ENCODE data around the gene CALY. TPM values are rescaled to one million over a fixed set of nuclear protein-coding genes. Genes with fewer than 3 reads are reported as not detected.
"Not testable (repeated sequence)": the region's sequence is repeated elsewhere in the genome, so short reads cannot be mapped to it uniquely, and the experiment has no call there.

CALY gene
- total RNA-seq, 2 donors from 2014 or later = not detected

GRCh38 chr10:133368153-133368552, 31.5 kb upstream of the CALY start:
- DNase-seq (ENCODE audit: low spot score) = no peak
- intact Hi-C loops (cut with DNase I) = no loop called here

- intact Hi-C loops (cut with DNase I); DNase-seq (ENCODE audit: low spot score): not testable (repeated sequence)
Measured at GRCh38 chr10:133367461-133367860, 30.8 kb upstream of the CALY start.

- DNase-seq (ENCODE audit: low spot score) = no peak
- intact Hi-C loops (cut with DNase I) = no loop called here
Measured at GRCh38 chr10:133366751-133367150, 30.1 kb upstream of the CALY start.

GRCh38 chr10:133366130-133366478, 29.4 kb upstream of the CALY start:
- no peak for DNase-seq (ENCODE audit: low spot score)
- intact Hi-C loops (cut with DNase I) = no loop called here

- intact Hi-C loops (cut with DNase I) = no loop called here
- DNase-seq (ENCODE audit: low spot score) = no peak
Measured at GRCh38 chr10:133365461-133366129, 28.9 kb upstream of the CALY start.

GRCh38 chr10:133364645-133365431, 28.1 kb upstream of the CALY start:
- intact Hi-C loops (cut with DNase I) = no loop called here
- DNase-seq (ENCODE audit: low spot score) = no peak

- intact Hi-C loops (cut with DNase I) = no loop called here
- no peak for DNase-seq (ENCODE audit: low spot score)
Measured at GRCh38 chr10:133362846-133363245, 26.1 kb upstream of the CALY start.

- DNase-seq (ENCODE audit: low spot score) = no peak
- intact Hi-C loops (cut with DNase I) = no loop called here
Measured at GRCh38 chr10:133361773-133362441, 25.2 kb upstream of the CALY start.

- intact Hi-C loops (cut with DNase I) = no loop called here
- DNase-seq (ENCODE audit: low spot score) = no peak
Measured at GRCh38 chr10:133361227-133361626, 24.5 kb upstream of the CALY start.

- no peak for DNase-seq (ENCODE audit: low spot score)
- intact Hi-C loops (cut with DNase I) = no loop called here
Measured at GRCh38 chr10:133359972-133360610, 23.4 kb upstream of the CALY start.

GRCh38 chr10:133359554-133359971, 22.9 kb upstream of the CALY start:
- intact Hi-C loops (cut with DNase I) = no loop called here
- no peak for DNase-seq (ENCODE audit: low spot score)

- intact Hi-C loops (cut with DNase I) = no loop called here
Measured at GRCh38 chr10:133358925-133359310, 22.2 kb upstream of the CALY start.

GRCh38 chr10:133358162-133358924, 21.6 kb upstream of the CALY start:
- intact Hi-C loops (cut with DNase I) = no loop called here
- DNase-seq (ENCODE audit: low spot score) = no peak

More at GRCh38 chr10:133358925-133359310, 22.2 kb upstream of the CALY start:
- DNase-seq (ENCODE audit: low spot score) = no peak

- DNase-seq (ENCODE audit: low spot score) = no peak
- intact Hi-C loops (cut with DNase I) = no loop called here
Measured at GRCh38 chr10:133357285-133358161, 20.8 kb upstream of the CALY start, which contains the start of gene FUOM. TSS of gene FUOM (minus strand) at chr10:133358019. CDS start at chr10:133358007, 12 bp downstream.

GRCh38 chr10:133356549-133357284, 20.0 kb upstream of the CALY start:
- no peak for DNase-seq (ENCODE audit: low spot score)
- intact Hi-C loops (cut with DNase I) = no loop called here

- DNase-seq (ENCODE audit: low spot score) = no peak
- intact Hi-C loops (cut with DNase I) = no loop called here
Measured at GRCh38 chr10:133355991-133356390, 19.3 kb upstream of the CALY start.

GRCh38 chr10:133355266-133355665, 18.6 kb upstream of the CALY start:
- no peak for DNase-seq (ENCODE audit: low spot score)
- intact Hi-C loops (cut with DNase I) = no loop called here
